ENCODE data around the gene GSX1.

GRCh38 chr13:27788271-27788670 is 4.0 kb upstream of the GSX1 start:
- no peak for TF ChIP-seq CTCF (IDR thresholded peaks at IDR 0.05; ENCODE audit: low read depth, low read length, poor library complexity, severe bottlenecking)
- TF ChIP-seq EZH2phosphoT487 (IDR thresholded peaks at IDR 0.05; ENCODE audit: borderline replicate concordance, low read length), result no peak

Data from DOHH2 (cell line).